OCI-LY1 (cell line): ENCODE data around the gene HBP1.

Experiments
- EZH2 ChIP-seq: fragments of 200-600 bp; sonication (generic), shearing (Covaris generic); IDR thresholded peaks from 2 replicates; pipeline ENCODE4 v1.8.0; 2017; ENCODE audit warnings: borderline replicate concordance, mixed run types, mild to moderate bottlenecking, antibody characterized with exemption, low read length, moderate library complexity, mixed read lengths
- TF ChIP-seq, protein P1 (sequence below): fragments of 200-600 bp; sonication (generic), shearing (Covaris generic); IDR thresholded peaks from 2 replicates; pipeline ENCODE4 v1.5.1; 2017; ENCODE audit warnings: mild to moderate bottlenecking, antibody characterized with exemption, low read length, moderate library complexity, mixed read lengths

DNA sequence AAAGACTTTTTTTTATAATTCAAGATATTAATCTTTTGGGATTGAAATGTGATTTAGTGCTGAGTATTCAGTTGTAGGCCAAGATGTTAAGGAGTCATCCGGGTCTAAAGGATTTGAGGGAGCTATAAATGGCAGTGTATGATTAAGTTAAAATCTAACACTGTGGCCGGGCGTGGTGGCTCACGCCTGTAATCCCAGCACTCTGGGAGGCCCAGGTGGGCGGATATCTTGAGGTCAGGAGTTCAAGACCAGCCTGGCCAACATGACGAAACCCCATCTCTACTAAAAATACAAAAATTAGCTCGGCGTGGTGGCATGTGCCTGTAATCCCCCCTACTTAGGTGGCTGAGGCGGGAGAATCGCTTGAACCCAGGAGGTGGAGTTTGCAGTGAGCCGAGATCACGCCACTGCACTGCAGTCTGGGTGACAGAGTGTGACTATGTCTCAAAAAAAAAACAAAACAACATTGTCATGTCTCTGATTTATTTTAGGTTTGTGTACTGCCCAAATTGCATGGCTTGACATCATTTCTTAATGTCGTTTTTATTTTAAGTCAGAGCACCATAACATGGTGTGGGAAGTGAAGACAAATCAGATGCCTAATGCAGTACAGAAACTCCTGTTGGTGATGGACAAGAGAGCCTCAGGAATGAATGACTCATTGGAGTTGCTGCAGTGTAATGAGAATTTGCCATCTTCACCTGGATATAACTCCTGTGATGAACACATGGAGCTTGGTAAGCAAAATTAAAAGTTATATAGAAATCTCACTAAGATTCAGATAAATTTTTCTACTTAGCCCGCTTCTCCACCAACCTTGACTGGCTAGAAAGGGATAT is 10.7 kb downstream of the HBP1 start:
- TF ChIP-seq, protein P1, sequence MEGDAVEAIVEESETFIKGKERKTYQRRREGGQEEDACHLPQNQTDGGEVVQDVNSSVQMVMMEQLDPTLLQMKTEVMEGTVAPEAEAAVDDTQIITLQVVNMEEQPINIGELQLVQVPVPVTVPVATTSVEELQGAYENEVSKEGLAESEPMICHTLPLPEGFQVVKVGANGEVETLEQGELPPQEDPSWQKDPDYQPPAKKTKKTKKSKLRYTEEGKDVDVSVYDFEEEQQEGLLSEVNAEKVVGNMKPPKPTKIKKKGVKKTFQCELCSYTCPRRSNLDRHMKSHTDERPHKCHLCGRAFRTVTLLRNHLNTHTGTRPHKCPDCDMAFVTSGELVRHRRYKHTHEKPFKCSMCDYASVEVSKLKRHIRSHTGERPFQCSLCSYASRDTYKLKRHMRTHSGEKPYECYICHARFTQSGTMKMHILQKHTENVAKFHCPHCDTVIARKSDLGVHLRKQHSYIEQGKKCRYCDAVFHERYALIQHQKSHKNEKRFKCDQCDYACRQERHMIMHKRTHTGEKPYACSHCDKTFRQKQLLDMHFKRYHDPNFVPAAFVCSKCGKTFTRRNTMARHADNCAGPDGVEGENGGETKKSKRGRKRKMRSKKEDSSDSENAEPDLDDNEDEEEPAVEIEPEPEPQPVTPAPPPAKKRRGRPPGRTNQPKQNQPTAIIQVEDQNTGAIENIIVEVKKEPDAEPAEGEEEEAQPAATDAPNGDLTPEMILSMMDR: no peak
- TF ChIP-seq EZH2: no peak
